GM18507 (cell line): ENCODE results near the gene UNC119.
A peak's percentile ranks its signal among the peaks of the same experiment; 100 is the strongest.

Experiments
- DNase-seq: peaks from one replicate; pipeline ENCODE4 v3.0.0; 2011; ENCODE audit warnings: low read depth; ENCODE audit not compliant: insufficient read length; ENCODE audit errors: extremely low spot score
- FAIRE-seq: peaks from 2 replicates; lab custom pipeline; 2011; peaks lifted over from hg19 to GRCh38; lab: Jason Lieb, UNC

UNC119 gene

DNA sequence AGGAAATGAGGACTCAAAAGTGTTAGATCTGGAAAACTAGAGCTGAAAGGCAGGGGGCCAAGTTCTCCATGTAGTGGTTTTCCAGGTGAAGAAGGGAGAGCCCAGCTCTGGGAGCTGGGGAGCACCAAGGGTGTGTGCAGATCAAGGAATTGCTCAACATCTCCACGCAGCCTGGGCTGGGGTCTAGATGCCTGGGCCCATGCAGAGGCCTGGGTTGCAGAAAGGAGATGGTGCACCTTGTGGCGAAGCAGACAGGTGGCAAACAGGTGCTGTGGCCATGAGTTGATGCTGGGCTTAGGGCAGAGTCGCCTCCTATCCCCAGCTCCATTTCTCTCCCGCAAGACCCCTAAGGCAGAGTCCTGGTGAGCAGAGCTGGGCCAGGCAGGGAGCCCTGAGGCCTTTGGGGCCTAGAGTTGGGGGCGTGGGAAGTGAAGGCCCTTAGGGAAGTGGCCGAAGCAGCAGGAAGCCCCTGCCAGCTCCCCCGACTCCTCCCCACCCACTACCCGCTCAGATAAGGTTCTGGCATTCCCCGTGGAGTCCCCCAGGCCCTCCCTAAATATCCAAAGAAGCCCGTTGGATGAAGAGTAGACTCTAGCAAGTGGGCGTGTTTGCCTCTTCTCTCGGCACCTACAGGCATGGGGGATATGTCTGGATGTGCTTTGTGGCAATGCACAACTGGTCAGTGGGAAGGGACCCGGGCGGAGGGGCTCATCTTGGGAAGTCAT, 45.5 kb downstream of the UNC119 start:
- DNase-seq (no peak), FAIRE-seq (no peak)

DNA sequence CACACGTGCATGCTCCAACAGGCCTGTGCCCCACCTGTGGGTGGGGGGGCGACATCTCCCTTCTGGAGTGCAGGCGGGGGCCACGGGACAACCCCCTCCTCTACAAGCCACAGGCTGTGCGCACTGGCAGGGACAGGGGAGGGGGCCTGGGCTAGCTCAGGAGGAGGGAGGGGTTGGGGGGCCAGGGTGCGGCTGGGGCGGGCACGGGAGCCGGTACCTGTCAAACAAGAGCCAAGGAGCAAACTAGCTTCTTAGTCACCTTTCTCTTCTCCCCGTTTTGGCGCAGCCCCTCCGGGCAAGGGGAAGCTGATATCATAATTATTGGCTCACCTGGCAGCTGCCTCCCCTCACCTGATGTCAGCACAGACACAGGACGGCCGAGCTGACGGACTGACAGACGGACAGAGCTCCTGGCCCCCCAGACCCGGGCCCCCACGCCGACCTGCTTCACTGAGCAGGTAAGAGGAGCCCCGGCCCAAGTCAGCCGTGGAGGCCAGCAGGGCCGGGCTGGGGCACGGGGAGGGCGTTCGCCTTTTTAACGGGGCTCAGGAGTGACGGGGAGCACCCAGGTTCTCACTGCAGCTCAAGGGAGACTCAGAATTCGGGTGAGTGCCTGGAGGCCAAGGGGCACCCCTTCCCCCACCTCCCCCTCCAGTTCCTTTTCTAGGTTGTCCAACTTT, 46.3 kb downstream of the UNC119 start, which contains the start of gene FOXN1:
Gene FOXN1 (plus strand): TSS at position 363 of the 680 bp plus-strand sequence. CDS start 17,622 bp downstream, outside the sequence.
- FAIRE-seq (no peak), DNase-seq (no peak)

DNA sequence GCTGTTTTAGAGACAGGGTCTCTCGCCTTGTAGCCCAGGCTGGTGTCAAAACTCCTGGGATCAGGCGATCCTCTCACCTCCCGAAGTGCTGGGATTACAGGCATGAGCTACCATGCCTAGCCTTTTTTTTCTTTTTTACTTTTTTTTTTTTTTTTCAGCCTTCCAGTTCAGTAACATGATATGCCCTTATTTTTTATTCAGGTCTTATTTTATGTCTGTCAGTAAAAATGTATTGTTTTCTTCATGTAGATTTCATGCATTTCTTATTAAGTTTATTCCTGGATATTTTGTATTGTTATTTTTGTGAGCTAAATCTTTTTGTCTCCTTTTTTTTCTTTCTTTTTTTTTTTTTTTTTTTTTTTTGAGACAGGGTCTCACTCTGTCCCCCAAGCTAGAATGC, 49.0 kb downstream of the UNC119 start:
- no peak for FAIRE-seq

DNA sequence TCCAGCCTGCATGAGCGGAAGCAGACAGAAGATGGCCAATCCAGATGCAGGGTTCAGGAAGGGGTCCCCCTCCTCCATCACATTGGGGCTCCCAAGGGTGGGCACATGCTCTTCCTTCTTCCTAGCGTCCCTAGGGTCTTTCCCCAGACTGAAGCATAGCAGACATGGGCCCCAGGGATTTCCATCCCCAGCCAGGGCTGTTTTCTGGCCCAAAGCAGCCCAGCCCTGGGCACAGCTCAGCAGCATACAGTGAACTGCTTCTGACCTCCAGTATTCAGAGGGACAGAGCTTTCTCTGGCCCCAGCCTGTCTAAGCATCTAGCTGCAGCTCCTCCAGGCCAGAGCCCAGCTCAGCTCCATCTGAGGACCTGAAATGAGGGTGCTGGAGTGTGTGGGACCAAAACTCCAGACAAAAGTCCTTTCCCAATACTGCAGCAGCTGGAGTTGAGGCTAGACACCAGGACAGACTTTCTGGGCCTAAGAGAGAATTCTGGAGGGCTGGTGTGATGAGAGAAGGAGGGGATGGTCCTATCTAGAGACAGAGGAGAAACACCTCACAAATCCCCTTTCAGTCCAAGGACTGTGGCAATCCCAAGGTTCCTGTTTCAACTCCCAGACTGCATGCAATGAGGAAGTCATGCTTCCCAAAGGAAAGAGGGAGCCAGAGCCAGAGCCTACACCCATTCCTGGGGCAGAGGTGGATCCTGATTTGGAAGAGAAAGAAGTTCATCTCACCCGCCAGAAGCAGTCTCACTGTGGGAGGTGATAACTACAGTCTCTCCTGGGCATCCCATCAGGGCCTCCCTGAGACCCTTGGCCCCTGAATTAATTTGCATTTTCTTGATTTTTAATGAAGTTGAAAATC, 50.8 kb downstream of the UNC119 start:
- FAIRE-seq = peak; percentile 44

More for the DNA sequence above, 49.0 kb downstream of the UNC119 start:
- no peak for DNase-seq

DNA sequence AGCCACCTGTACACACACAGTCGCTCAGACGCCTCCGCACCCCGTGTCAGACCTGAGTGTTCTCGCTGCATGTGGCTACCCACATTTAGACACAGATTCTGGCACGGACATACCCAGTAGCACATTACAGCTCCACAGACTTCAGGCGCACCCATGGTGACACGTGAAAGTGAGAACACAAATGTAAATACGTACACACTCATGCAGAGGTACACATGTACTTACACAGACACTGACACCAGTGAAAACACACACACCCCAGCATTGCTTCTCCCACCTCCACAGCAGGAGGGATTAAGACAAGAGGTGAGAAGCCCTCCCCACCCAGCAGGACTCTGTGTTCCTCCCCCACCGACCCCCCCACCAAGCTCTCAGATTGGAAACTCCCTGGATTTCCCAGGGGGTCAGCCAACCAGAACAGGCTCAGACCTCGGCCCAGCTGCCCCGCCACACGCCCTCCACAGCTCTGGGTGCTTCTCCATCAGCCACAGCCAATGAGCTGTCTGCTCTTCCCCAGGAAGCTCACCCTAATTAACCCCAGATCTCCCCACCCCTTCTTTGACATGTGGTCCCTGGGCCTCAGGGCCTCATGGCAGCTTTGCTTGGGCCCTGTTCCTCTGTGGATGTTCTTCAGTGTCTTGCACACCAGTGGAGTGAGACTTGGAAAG, 51.6 kb downstream of the UNC119 start:
- FAIRE-seq (peak; percentile 92), DNase-seq (peak; percentile 58)

More for the DNA sequence above, 50.8 kb downstream of the UNC119 start:
- no peak for DNase-seq

DNA sequence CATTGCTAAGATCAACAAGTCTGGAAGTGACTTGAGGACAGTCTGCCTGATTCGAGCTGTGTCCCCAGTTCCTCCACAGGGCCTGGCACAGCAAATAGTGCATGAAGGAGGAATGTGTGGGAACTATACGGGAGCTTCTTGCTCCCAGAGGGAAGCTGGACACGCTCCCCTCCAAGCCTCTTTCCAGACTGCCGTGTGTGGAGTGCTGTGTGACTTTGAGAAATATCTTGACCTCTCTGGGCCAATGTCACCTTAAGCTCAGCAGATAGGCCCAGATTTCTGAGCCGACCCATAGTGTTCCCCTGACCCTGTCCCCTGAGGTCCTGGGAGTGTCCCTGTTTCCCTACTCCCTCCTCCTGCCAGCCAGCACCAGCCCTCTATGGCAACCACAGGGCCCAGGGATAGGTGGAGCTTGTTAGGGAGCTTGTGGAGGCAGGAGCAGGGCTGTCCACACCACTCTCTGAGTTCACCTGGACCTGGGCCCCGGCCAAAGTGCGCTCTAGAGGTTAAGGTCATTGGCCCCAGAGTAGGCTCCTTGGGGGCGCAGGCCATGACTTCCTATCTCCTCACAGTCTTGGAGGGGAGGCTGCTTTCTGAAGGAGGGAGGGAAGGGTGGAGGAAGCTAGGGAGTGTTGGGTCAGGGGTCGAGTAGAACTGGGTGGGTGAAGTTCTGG, 52.6 kb downstream of the UNC119 start:
- FAIRE-seq = no peak
- no peak for DNase-seq

DNA sequence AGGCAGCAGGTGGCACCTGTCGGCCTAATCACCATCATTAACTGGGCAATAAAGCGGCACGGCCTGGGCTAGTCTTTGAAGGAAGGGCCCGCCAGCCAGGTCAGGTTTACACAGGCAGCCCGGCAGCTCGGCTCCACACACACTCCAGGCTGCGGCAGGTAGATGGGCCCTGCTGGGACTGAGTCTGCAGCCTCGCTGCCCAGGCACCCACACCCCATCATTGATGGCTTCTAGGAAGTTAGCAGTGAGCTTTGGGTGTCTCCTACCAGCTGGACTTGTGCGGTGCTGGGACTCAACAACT, 53.1 kb downstream of the UNC119 start:
- FAIRE-seq (no peak), DNase-seq (no peak)

DNA sequence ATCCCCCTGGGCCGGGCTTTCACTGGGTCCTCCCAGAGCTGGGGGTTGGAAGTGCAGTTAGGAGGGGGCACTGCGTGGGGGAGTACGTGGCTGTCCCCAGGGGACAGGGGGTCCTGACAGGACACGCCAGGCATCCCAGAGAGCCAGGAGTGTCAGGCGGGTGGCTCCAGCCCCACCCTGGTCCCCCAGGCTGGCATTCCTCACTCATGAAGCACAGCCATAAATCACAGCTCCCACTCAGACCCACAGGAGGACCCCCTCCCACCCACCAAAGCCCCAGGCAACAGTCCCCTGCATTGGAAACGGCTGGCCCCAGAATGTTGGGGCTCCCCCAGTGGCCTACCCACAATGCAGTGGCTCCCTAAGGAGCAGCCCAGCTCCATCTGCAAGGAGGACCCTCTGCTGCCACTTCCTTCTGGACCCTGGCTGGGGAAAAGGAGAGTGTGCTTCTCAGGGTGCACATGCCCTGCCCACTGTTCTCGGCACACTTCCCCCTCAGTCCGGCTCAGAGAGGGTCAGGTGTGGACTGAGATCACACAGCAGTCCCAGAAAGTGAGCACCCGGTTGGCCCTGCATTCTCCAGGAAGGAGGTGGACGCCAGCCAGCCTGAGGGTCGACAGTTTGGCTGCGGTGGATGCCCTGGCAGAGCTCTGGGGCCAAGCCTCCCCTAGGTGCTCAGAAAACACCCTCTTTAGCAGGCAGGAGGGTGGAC, 53.6 kb downstream of the UNC119 start:
- FAIRE-seq (no peak), DNase-seq (no peak)

DNA sequence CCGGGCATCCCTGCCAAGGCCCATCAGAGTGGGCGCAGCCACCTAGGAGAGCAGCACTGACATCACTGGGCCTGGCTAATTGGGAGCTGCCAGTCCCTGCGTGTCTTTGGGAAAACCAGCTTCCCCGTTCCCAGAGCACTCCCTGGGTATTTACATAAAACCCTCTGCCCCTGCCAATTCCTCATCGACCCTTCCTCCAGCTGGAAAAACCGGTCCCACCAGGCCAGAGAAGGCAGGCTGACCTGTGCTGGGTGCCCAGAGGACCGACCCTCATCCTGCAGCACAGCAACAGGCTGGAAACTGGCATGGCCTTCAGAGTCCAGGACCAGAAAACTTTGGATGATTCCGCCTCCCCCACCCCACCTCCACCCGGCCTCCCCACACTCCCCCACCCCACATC, 54.5 kb downstream of the UNC119 start:
- FAIRE-seq (no peak), DNase-seq (no peak)
